GM13976 (cell line): ENCODE results near the gene AHSA1.

Source experiments
- DNase-seq: peaks from one replicate; pipeline ENCODE4 v3.0.0; 2012; ENCODE audit warnings: low spot score
- in situ Hi-C: fragments of 300-500 bp; cut with MboI; formaldehyde crosslinking; loops from one replicate; pipeline ENCODE4 v1.12.0; 2022; ENCODE audit warnings: low sequenced_read_pairs, mixed read lengths, inconsistent platforms; ENCODE audit not compliant: unreplicated experiment
- TF ChIP-seq, protein P1 (sequence below): IDR thresholded peaks from 2 replicates; pipeline ENCODE4 v1.5.1; 2012; ENCODE audit warnings: borderline replicate concordance, mild to moderate bottlenecking; ENCODE audit not compliant: insufficient read depth; ENCODE audit errors: extremely low read depth, missing control alignments, control extremely low read depth

AHSA1 gene

DNA sequence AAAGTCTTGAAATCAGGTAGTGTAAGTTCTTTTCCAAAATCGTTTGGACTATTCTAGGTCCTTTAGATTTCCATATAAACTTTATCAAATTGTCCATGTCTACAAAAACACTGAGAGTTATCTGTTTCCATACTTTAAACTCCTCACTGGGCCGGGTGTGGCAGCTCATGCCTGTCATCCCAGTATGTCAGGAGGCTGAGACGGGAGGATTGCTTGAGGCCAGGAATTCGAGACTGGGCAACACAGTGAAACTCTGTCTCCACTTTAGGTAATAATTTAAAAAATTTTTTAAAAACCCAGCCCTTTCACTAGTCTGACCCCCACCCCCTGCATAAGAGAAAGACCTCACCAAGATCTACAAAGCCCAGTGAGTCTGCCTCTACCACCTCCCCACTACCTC, 47.1 kb downstream of the AHSA1 start:
- in situ Hi-C loops, result no loop called here
- TF ChIP-seq, protein P1, sequence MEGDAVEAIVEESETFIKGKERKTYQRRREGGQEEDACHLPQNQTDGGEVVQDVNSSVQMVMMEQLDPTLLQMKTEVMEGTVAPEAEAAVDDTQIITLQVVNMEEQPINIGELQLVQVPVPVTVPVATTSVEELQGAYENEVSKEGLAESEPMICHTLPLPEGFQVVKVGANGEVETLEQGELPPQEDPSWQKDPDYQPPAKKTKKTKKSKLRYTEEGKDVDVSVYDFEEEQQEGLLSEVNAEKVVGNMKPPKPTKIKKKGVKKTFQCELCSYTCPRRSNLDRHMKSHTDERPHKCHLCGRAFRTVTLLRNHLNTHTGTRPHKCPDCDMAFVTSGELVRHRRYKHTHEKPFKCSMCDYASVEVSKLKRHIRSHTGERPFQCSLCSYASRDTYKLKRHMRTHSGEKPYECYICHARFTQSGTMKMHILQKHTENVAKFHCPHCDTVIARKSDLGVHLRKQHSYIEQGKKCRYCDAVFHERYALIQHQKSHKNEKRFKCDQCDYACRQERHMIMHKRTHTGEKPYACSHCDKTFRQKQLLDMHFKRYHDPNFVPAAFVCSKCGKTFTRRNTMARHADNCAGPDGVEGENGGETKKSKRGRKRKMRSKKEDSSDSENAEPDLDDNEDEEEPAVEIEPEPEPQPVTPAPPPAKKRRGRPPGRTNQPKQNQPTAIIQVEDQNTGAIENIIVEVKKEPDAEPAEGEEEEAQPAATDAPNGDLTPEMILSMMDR, result no peak
- DNase-seq, result no peak

DNA sequence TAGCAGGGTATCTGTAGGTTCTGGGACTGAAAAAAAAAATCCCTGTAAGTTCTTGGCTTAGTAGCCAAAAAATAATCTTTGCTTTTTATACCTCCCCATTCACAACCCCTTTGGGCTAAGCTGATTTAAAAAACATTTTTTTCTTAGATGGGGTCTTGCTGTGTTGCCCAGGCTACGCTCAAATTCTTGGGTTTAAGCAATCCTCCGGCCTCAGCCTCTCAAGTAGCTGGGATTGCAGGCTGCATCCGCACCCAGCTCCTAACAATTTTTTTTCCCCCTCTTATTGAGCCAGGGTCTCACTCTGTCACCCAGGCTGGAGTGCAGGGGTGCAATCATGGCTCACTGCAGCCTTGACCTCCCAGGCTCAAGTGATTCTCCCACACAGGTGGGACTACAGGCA, 49.9 kb downstream of the AHSA1 start:
- DNase-seq, result no peak
- TF ChIP-seq, protein P1, result no peak
- in situ Hi-C loops, result no loop called here

DNA sequence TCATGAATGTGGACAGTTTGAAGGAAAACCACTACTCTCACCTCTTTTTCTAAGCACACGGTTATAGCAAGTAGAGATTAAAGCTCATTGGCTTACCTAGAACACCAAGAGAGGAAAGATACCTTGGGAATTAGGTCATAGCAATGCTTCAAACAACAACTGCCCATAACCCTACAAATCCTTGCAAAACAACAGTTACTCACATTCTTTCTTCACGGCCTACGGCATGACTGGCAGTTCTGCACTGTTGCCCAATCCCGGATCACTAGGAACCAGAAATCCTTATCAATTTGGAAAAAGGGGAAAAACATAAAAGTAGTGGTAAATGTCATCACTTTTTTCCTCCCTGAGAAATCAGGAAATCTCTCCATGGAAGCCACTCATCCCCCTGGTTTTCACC, 50.4 kb downstream of the AHSA1 start:
- no peak for DNase-seq
- TF ChIP-seq, protein P1, result no peak
- in situ Hi-C loops, result no loop called here

DNA sequence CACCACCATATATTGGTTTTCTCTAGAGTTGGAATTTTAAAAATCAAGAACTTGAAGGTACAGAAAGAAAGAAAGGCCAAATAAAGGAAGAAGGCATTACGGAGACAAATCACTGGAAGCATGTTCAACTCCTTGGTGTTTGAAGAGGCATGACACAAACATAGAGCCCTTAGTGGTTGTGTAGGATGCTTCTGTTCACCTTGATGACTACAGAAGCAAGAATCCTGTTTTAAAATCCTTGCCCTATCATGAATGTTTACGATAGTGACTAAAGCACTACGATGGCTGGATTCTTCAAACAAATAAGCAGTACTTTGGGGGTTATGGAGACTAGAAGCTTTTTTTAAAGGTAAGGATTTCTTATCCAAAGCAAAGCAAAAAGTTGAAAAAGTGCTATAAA, 51.0 kb downstream of the AHSA1 start:
- no peak for DNase-seq
- in situ Hi-C loops, result no loop called here
- TF ChIP-seq, protein P1, result no peak

DNA sequence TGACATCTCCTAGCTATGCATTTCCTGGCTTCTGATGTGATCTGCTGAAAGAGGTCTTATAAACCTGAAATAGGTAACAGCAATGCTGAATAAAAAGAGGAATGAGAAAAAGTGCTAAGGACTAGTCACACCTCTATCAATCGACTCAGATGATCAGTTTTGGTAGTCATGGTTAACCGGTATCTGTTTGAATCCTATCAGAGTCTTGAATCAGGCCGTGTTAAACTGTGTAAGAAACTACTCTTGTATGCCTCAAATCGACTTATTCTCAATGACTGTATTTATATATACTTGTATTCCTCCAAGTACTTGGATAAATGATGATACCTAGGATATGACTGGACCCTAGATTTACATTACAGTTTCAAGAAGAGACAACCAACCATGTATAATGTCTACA, 51.5 kb downstream of the AHSA1 start:
- in situ Hi-C loops, result no loop called here
- TF ChIP-seq, protein P1, result no peak
- DNase-seq, result no peak

DNA sequence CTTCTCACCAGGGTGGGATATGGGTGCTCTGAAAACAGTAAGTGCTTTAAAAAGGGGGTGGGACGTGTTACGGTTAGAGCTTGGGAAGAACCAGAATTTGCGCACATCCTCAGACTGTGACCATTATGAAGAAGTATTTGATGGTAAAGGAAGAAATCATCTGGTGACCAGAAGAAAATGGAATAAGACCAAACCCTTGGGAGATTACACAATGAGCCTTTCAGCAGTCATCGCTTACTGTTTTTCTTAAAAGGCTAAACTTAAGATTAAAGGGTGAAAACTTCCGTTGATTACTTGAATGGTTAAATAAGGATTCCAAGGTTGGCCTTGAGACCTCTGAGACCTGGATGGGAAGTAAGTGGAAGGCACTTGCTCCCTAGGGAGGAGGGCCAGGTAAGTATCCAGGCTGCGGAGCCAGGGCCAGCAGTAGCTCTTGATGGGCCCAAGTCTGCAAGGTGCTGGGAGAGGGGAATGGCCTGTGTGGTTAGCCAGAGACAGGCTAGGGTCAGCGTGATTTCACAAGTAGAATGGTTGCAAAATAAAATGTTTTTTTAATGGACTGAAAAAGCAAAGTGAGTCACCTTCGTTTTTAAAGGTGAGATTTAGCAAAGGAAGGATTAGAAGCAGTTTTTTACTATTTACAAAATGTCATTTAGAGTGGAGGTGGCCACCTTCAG, 53.7 kb downstream of the AHSA1 start:
- TF ChIP-seq, protein P1, result no peak
- in situ Hi-C loops, result no loop called here
- no peak for DNase-seq
